Measurements from ENCODE around the gene CDKAL1. TPM values are rescaled to one million over a fixed set of nuclear protein-coding genes. Genes with fewer than 3 reads are reported as not detected.
"Not testable (repeated sequence)": the region's sequence is repeated elsewhere in the genome, so short reads cannot be mapped to it uniquely, and the experiment has no call there.

The CDKAL1 gene
- total RNA-seq, 1 experiment from 2014 or later: 14.5 TPM

GRCh38 chr6:20590476-20590875 is 56.2 kb downstream of the CDKAL1 start:
- DNase-seq (ENCODE audit: low spot score): not testable (repeated sequence)

- not testable (repeated sequence) for DNase-seq (ENCODE audit: low spot score)
Observed at GRCh38 chr6:20594299-20594853, 60.1 kb downstream of the CDKAL1 start.

DNA sequence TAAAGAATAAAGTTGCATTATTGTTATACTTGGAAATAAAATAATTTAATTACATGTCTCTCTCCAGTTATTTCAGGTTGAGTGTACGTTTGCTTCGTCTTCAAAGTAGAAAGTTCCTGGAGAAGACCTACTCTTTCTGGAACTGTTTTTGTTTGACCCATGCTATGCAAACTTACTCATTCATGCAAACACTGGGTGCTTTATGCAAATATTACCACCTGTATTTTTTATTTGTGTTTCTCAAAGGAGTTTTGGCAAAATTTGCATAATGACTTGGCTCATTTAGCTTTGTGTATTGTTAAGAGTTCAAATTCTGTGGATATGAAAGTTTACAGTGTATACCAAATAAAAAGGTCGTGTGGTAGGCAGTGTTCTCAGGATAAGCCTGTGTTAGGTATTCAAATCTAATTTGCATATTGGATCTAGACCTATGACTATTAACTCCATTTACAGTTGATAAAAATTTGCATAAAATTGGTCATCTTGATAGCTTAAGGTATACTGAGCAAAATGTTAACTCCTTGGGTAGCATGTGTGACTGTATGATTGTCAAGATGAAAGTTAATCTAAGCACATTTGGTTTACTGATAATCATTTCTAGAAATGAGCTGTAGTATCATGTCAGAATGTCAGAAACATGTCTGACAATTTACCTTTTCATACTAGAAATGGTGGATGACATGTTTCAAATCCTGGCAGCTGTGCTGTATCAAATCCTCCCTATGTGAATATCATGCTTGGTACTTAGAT is 65.2 kb downstream of the CDKAL1 start:
- DNase-seq (ENCODE audit: low spot score): no peak

- no peak for DNase-seq (ENCODE audit: low spot score)
Observed at GRCh38 chr6:20600831-20601230, 66.6 kb downstream of the CDKAL1 start.

DNA sequence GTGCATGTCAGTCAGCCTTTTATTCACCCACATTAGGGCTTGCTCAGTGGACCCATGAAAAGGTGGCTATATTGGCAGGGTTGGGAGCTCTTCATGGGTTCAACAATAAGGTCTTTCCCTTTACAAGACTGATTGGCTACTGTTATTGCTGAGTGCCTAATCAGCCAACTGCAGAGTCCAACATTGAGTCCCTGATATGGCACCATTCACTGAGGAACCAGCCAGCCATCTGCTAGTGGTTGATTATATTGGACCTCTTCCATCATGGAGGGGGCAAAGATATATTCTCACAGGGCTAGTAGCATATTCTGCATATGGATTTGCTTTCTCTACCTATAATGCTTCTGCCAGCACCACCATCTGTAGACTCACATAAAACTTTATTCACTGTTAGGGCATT is 69.9 kb downstream of the CDKAL1 start:
- no peak for DNase-seq (ENCODE audit: low spot score)

GRCh38 chr6:20605061-20605460 is 70.8 kb downstream of the CDKAL1 start:
- no peak for DNase-seq (ENCODE audit: low spot score)

- no peak for DNase-seq (ENCODE audit: low spot score)
Observed at GRCh38 chr6:20605581-20605980, 71.3 kb downstream of the CDKAL1 start.

DNA sequence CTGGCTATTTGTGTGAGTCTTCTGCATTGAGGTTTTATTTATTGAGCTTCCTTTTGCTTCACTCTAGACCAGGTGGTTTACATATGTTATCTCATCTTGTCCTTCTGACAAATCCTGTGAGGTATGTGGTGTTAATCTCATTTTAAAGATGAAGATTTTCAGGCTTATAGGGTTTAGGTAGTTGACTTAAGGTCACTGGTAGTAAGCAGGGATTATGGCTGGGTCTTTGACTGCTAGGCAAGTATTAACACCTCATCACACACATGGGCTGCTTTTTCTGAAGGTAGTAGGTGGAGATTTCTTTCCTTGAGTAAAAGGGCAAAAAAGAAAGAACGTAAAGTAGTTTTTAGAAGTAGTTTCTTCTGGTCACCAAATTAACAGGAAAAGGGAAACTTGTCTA is 72.6 kb downstream of the CDKAL1 start:
- DNase-seq (ENCODE audit: low spot score): no peak

GRCh38 chr6:20608356-20608755 is 74.1 kb downstream of the CDKAL1 start:
- no peak for DNase-seq (ENCODE audit: low spot score)

DNA sequence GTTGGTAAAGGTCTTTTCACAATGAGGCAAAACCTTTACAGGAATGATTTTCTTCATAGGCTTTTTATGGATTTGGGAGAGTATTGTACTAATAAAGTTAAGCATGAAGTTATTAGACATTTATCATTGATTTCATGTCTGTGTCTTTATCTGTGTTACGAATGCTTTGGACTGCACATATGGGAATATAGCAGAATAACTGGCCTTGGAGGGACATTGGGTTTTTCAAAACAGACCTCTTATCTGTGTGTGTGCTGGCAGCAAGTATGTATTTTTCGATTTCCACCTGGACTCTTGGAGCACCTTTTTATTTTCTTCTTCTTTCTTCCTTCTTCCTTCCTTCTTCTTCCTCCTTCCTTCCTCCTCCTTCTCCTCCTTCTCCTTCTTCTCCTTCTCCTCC is 74.6 kb downstream of the CDKAL1 start:
- DNase-seq (ENCODE audit: low spot score): no peak

DNA sequence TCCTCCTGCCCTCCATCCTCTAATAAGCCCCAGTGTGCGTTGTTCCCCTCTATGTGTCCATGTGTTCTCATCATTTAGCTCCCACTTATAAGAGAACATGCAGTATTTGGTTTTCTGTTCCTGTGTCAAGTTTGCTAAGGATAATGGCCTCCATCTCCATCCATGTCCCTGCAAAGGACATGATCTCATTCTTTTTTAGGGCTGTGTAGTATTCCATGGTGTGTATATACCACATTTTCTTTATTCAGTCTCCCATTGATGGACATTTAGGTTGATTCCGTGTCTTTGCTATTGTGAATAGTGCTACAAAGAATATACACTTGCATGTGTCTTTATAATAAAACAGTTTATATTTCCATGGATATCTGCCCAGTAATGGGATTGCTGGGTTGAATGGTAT is 75.7 kb downstream of the CDKAL1 start:
- DNase-seq (ENCODE audit: low spot score): not testable (repeated sequence)

- DNase-seq (ENCODE audit: low spot score): no peak
Observed at GRCh38 chr6:20610636-20611370, 76.5 kb downstream of the CDKAL1 start.

DNA sequence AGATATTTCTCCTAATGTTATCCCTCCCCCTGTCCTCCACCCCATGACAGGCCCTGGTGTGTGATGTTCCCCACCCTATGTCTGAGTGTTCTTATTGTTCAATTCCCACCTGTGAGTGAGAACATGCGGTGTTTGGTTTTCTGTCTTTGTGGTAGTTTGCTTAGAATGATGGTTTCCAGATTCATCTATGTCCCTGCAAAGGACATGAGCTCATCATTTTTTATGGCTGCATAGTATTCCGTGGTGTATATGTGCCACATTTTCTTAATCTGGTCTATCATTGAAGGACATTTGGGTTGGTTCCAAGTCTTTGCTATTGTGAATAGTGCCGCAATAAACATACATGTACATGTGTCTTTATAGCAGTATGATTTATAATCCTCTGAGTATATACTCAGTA is 83.3 kb downstream of the CDKAL1 start:
- not testable (repeated sequence) for DNase-seq (ENCODE audit: low spot score)

- no peak for DNase-seq (ENCODE audit: low spot score)
Observed at GRCh38 chr6:20620043-20620442, 85.8 kb downstream of the CDKAL1 start.

DNA sequence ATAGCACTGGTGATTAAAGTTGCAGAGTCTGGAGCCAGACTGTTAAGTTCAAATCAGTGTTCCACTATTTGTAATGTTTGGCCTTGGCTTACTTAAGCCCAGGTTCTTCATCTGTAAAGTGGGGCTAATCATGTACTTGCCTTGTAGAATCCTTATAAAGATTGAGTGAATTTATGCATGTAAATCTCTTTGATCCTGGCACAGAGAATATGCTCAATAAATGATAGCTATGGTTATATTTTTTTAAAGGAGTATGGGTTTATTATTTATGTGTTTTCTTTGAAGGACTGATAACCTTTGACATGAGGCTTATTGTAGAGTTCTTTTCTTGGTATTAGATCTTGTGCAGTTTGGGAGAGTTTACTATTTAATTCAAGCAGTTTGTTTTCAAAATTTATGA is 89.5 kb downstream of the CDKAL1 start:
- DNase-seq (ENCODE audit: low spot score): no peak

- DNase-seq (ENCODE audit: low spot score): no peak
Observed at GRCh38 chr6:20626165-20626564, 91.9 kb downstream of the CDKAL1 start.

GRCh38 chr6:20629509-20629908 is 95.3 kb downstream of the CDKAL1 start:
- DNase-seq (ENCODE audit: low spot score): no peak

DNA sequence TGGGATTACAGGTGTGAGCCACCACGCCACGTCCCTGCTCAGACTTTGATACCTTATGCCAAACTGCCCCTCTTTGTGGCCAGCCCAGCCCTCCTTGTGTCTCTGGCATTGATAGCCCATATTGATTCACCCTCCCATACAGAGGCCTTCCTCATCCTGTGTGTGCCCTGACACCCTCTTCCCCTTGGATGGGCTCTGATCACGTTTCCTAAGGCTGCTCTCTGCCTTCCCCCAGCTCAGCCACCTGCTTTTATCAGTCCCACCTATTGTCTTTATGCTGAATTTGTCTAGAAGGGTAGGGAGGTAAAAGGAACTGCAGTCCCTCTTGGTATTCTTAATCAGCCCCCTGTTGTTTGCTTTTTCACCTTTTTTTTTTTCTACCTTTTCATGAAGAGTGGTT is 95.9 kb downstream of the CDKAL1 start:
- DNase-seq (ENCODE audit: low spot score): no peak

- no peak for DNase-seq (ENCODE audit: low spot score)
Observed at GRCh38 chr6:20630617-20631548, 96.6 kb downstream of the CDKAL1 start.

- DNase-seq (ENCODE audit: low spot score): no peak
Observed at GRCh38 chr6:20631549-20631924, 97.3 kb downstream of the CDKAL1 start.

GRCh38 chr6:20632696-20633095 is 98.4 kb downstream of the CDKAL1 start:
- no peak for DNase-seq (ENCODE audit: low spot score)
